GM18858 (cell line): Measurements from ENCODE around the gene SEZ6.

Experiments
- ATAC-seq: cut with Tn5 transposase; IDR thresholded peaks from one replicate; pipeline ENCODE4 v1.9.1; 2021; ENCODE audit not compliant: unreplicated experiment

The SEZ6 gene

DNA sequence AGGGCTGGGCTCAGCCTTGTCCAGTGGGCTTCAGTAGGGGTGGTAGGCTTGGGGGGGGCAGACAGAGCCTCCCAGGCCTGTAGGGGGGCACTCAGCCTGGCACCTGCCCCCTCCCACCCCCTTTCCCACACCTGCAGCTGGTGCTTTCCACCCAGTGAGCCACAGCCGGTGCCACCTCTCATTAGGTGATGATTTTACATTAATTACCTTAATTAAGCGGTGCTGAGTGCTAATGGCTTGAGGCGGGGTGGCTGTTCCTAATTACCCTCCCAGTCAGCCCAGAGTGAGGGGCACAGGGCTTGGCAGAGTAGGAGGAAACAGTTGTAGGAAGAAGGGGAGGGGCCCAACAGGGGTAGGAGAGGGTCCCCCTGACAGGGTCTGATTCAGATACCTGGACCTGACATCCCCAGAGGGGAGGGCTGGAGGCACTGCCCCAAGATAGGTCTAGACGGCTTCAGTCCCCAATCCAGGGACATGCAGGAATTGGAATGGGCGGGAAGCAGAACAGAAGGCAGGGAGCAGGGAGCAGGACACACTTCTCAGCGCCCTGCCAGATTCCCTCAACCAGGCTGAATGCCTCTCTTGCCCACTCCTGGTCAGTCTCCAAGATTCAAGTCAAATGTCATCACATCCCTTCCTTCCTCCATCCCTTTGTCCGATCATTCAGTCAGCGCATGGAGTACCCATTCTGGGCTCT lies 28.0 kb downstream of the SEZ6 start:
- ATAC-seq, result no peak

DNA sequence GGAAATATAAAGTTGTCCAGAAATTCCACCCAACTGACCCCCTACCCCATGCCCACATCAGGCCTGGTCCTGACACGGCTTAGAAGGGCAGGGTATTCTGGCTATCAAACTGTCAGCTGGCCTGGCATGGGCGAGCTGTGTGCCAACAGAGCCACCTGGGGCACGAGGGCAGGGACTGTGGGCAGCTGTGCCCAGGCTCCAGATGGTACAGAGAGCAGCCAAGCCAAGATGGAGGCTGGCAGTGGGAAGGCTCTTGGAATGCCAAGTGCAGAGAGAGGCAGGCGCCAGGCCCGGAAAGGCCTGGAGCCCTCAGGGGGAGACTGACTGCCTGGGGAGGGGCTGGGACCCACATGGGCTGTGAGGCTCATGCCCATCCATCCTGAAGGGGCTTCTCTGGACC lies 30.2 kb downstream of the SEZ6 start:
- ATAC-seq, result no peak

DNA sequence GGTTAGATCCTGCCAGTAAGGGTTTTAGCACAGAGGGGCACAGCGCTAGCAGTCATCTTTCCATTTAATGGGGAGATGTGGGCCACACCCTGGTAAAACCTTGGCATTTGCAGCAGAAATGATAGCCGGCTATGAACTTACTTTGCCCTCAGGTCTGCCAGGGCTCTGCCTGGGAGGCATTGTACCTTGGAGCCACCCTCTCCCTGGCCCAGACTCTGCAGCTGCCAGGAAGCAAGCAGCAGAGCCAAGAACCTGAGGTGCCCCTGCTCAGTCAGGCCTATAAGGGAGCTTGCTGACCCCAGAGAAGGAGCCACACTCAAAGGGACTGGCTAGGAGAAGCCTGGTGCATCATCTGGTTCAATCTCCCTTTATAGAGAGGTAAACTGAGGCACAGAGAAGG lies 30.8 kb downstream of the SEZ6 start:
- no peak for ATAC-seq

DNA sequence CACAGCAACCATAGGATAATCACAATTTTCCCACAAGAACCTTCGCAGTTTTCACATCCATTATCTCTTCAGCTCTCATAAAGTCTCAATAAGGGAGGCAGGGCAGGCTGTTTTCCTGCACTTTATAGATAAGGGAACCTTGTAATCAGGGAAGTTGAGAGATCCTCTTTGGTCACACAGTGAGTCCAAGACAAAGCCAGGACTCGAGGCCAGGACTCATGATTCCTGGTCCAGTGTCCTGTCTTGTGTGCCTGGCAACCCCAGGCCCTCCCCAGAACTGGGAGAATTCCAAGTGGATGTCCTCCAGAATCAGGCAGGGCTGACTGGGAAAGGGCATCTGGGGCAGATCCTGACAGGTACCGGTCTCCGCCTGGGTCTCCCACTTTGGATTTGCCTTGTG lies 31.4 kb downstream of the SEZ6 start:
- ATAC-seq, result no peak

DNA sequence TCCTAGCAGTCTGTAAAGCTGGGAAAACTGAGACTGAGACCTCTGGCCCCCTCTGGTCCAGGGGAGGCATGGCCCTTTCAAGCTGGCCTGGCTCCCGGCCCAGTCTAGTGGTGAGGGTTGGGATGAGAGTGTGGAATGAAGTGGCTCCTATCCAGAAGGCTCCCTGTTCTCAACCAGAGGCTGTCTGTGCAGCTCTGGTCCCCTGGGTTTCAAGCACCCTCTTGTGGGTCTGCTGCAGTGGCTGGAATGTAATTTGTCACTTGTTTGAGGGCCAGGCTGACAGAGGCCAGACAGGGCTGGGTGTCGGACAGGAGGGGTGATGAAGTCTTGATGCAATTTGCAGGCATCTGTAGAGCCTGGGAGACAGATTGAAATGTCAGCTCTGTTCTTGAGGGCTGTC lies 32.4 kb downstream of the SEZ6 start:
- ATAC-seq, result no peak

DNA sequence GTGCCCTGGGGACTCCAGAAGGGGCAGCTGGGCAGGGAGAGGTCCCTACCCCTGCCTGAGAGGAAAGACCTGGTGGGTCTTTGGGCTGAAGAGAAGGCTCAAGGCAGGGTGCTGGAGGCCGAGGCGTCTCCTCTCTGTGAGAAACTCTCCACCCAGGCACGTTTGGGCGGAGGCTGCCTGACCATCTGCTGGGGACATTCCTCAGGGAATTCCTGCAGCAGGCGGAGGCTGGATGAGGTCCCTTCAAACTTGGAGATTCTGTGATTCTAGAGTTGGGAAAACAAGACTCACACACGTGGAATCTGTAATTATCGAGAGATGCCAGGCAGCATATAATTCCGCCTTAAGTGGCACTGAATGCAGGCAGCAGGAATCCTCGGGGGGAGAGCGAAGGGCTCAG lies 33.4 kb downstream of the SEZ6 start:
- no peak for ATAC-seq

DNA sequence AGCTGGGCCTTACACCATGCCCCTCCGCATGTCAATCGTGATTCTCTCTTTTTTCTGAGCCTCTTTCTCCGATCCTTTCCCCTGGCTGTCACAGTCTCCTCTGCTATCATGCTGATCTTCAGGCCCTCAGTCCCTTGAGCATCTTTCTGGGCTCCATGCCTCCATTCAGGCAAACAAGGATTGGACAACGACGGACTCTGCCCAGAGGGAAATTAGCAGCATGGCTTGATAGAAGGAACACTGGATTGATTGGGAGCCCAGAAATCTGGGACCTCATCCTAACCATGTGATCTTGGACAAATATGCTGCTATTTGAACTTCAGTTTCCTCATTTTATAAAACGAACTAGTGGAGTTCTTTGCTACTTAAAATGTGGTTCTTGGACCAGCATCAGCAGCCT lies 35.0 kb downstream of the SEZ6 start:
- no peak for ATAC-seq

DNA sequence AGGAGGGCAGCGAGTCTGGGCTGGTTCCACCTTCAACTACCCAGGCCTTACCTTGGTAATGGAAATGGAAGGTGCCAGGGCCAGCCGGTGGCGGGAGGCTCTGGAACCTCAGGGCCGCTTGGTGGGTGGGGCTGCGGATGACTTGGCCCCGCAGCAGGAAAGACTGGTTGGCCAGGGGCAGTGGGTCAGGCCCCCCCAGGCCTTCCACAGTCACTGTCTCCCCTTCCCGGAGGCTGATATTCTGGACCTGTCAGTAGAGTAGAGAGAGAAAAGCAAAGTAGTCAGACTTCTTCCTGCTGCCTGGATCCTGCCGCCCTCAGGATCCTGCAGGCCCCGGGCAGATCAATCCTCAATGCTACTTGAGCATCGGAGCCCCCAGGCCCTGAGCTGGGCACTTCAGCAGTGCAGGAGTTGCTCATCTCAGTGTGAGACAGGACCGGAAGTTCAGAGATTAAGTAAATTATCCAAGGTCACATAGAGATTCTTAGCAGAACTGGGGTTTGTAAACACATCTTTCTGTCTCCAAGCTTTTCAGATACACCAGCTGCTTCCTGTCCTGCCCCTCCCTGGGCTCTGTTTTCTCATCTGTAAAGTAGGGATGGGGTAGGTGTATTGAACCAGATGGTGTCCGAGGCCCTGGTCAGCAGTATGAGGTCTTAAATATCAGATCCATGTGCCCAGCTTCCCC lies 36.0 kb downstream of the SEZ6 start:
- no peak for ATAC-seq

DNA sequence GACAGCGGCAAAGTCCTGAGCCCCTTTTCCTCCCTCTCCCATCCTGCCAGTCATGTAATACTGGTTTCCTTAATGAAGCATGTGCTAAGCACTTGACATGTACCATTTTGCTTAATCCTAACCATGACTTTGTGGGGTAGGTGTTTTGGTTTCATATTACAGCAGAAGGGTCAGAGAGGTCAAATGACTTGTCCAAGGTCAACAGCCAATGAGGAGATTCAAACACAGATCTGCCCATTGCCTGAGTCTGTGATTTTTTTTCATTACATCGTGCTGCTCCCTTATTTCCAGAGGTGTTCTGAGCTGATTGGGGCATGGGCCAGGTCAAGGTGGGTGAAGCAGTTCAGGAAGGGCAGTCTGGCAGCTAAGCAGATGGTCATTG lies 36.9 kb downstream of the SEZ6 start:
- ATAC-seq, result no peak

DNA sequence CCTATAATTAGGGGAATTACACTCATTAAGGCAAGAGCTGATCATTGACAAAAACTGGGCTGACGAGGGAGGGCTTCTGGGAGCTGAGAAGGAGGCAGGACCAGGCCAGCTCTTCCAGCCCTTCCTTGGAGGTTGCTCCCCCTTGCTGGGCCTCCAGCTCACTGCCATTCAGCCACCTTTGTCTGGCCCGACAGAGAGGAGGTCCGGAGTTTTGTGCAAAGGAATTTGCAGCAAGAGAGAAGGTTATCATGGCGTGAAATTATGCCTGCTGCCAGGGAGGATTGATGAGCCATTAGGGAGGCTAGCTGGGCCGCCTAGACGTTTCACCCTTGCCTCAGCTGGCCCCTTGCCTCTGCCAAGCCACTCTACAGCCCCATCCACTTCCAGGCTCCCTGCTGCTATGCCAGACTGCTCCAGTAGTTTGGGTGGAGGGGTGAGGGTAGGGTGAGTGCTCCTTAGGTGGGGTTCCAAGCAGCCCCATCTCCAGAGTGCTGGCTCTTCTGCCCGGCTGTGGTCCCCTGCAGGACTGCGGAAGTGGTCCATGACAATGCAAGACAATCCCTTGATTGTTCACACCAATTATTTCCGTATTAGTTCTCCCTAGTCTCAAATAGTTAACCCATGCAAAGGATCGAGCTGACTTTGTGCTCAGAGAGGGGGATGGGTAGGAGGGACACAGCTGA lies 37.5 kb downstream of the SEZ6 start:
- no peak for ATAC-seq

DNA sequence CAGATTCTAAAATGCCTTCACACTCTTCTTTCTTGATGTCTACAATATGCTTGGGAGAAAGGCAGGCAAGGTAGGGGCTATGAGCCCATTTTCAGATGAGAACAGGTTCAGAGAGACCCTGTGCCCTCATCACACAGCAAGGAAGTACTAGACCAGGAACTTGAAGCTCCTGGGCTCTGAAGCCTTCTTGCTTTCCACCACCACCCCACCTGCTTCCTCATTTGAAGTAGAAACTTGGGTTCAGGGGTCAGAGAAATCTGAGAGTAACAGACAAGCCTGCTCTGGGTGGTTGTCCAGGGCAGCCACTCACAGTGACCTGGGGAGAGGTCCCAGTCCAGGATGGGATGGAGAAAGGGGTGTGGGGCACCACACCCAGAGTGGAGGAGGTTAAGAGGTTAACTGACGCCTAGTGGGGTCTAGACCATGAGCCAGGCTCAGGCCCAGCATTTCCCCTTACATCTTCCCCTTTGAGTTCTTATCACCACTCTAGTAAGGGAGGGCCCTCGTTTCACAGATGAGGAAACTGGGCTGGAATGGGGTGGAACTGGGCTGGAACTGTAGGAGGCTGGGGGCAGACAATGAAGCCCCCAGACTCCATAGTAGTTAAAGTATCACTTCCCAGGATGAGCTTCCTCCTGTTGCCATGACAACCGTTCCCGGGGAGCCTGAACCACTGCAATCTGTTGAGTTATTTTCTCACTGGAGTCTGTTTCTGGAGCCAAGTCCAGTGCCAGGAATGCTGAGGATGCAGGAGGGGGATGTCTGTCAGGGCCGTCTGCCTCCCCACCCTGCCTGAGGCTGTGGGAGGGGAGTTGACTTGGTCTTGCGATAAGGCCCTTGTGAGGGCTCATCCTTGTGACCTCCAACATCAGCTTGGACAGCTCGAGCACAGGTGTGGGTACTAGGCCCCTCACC lies 38.4 kb downstream of the SEZ6 start:
- ATAC-seq, result no peak

DNA sequence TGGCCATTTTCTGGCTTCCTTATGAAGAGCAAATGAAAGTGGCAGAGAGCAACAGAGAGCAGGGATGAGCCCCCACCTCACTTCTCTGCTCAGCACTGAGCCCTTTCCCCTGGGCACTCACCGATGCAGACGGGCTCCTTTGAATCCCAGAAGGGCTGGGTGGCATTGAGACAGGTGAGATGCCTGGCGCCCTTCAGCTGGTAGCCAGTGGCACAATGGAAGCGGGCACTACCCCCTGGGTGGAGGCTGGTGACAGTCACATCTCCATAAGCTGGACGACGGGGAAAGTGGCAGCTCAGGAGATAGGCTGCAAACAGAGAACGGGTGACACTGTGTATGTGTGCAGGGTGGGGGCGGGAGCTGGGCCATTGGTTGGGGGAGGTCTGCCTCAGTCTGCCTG lies 42.0 kb downstream of the SEZ6 start:
- ATAC-seq, result no peak

DNA sequence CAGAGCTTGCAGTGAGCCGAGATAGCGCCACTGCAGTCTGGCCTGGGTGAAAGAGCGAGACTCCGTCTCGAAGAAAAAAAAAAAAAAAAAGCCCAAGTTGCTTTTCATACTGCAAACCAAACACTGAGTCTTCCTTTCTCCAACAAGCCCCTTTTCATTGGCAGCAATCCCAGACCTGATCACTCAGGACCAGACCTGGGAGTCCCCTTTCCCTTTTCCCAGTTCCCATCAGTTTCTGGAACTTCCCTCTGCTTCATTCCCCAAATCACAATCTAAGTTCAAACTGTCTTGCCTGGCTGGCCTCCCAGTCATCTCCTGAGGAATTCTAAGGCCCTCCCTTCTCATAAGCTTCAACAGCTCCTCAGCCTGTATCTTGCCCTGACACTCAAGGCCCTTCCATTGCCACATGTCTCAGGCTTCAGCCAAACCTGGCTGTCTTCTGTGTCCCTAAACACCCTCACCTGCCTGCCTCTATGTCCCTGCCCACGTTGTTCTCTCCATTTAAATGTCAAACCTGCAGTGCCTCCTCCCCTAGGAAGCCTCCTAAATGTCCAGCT lies 42.7 kb downstream of the SEZ6 start:
- no peak for ATAC-seq

DNA sequence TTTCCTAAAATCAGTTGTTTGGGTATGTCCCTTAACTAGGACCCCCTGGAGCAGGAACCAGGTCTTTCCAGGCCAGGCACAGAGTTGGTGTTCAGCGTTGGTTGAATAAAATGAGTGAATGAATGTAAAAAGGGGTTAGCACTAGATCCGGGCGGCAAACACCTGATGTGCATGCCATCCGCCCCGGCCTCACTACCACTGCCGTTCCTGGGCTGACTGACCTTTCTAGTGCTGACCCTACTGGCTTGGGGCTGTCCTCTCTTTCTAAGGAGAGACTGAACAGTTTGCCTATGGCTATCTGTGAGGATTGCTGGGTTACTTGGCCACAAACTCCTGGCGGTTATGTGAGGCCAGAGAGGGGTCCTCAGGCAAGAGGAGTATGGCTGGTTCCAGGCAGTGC lies 44.4 kb downstream of the SEZ6 start:
- no peak for ATAC-seq

DNA sequence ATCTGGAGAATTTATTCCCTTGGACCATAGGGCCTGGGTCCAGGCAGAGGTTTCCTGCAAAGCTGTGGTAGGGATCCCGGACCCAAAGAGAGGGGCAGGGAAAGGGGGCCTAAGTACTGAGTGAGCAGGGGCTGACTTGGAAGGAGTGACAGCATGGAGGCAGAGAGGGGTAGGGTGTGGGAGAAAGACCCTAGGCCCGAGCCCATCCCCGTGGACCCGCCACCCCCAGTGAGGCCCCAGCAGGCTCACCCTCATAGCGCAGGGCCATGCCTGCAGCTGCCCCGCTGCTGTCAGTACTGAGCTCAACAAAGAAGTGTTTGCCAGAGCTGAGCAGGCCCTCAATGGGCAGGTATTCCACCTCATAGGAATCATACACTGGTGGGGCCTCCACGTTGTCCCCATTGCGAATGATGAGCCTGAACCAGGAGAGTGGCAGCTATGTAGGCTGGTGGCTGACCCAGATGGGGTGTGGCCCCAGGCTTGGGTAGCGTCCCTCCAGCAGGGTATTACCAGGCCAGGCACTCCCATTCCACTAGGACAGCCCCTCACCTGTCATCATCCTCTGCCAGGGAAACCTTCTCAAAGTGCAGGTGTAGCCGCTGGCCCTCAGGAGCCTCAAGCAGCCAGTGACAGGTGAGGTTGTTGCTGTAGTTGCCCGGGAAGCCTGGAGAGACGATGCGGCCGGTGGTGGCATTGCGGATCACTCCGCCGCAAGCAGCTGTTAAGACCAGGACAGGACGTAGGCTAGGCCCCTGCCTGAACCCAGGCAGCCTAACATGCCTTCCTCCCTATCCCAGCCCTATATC lies 45.4 kb downstream of the SEZ6 start:
- ATAC-seq, result no peak

DNA sequence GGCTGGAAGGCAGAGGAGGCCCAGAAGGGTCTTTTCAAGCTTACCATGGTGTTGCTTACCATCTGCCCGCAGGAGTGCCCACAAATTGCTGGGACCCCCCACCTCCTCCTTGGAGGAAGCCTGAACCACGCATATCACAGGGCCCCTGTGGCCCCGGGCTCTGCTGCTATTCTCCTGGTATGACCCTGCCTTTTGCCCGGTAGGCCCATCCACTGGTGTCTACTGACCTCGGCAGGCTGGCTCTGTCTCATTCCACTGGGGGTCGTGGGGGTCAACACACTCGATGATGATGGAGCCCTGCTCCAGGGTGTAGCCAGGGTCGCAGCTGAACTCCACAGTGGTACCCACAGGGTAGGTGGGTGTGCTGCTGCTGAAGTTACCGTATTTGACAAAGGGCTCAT lies 46.4 kb downstream of the SEZ6 start:
- ATAC-seq, result no peak

DNA sequence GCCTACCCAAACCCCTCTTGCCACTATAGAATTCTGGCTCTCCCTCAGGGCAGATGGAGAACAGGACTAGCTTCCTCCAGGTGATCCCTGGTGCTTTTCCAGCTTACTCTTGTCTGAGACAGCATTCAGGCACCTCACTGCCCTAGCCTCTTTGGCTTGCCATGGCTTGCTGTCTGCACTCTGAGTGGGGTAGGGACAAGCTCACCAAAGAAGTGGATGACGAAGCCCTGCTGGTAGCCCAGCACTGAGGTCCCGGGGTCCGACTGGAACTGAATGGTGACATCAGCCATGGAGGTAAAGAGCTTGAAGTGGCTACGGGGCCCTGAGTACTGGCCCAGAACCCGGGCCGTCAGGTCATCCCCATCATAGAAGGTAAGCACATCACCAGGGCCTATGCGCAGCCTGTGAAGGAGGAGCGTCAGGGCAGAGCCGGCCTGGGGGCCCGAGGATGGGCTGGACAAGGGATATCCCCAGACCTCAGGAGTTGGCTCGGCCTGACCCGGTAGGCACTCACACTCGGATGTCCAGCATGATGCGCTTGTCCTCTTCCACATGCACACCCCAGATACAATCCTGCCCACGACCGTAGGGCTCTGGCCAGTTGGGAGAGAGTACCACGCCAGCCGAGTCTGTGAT lies 46.9 kb downstream of the SEZ6 start:
- ATAC-seq, result no peak

DNA sequence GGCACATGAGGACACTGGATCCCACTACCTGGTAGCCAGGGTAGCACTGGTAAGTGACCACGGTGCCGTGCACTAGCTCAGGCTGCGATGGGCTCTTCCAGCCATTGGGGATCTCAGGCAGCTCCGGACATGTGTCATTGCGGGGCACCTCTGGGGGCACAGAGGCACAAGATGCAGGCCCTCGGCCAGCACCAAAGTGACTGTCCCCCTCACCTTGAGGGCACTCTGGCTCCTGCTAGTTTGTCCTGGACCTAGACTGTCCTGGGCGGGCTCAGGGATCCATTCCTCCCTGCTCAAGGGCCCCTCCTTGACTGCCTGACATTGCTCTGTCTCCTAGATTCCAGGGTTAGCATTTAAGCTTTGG lies 47.9 kb downstream of the SEZ6 start:
- ATAC-seq, result no peak

DNA sequence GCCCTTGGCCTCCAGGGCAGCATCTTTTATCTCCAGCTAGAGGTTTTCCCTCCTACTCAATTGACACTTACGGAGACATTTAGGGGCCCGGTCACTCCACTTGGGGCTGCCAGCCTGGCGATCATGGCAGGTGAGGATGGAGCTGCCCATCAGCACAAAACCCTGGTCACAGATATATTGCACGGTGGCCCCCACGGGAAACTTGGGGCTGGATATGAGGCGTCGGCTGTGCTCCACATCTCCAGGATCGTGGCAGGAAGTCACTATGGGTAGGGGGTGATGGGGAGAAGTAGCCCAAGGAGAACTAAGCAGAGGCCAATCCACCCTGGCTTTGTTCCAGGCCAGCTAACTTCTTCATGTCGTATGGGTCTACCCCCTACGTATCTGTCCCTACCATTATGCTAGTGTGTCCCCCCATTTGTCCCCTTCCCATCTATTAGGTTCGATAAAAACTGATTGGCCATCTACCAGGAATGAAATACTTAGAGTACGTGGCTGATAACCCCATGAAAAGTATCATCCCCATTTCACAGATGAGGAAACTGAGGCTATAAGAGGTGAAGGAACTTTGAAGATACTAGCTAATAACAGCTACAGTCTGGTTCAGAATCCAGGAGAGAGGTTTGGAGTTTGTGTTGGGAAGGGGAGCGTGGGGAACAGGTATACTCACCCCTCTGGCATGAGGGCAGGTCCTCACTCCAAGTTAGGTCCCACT lies 48.4 kb downstream of the SEZ6 start:
- no peak for ATAC-seq
